Sigmoid colon (tissue), 7 donors: Measurements from ENCODE around the gene COL12A1. TPM values are rescaled to one million over a fixed set of nuclear protein-coding genes. Genes with fewer than 3 reads are reported as not detected.

Experiments
- DNase-seq: peaks from one replicate; pipeline ENCODE4 v3.0.0-alpha.2; 2019
- H3K27ac ChIP-seq, 4 donors: fragments of 200-600 bp; sonication (generic); one replicate each; pipeline ENCODE4 v1.5.1; 2016 to 2019; ENCODE audit warnings: mild to moderate bottlenecking in 1 of 4
- H3K27me3 ChIP-seq, 3 donors: fragments of 200-600 bp; sonication (generic); one replicate each; pipeline ENCODE4 v1.5.1; 2019; ENCODE audit warnings: mild to moderate bottlenecking in 1 of 3
- H3K36me3 ChIP-seq, 4 donors: fragments of 200-600 bp; sonication (generic); one replicate each; pipeline ENCODE4 v1.5.1; 2016 to 2019
- H3K4me1 ChIP-seq, 4 donors: fragments of 200-600 bp; sonication (generic); one replicate each; pipeline ENCODE4 v1.5.1; 2017 to 2019
- H3K4me3 ChIP-seq, 4 donors: fragments of 200-600 bp; sonication (generic); one replicate each; pipeline ENCODE4 v1.5.1; 2017 to 2019; ENCODE audit warnings: mild to moderate bottlenecking in 2 of 4, moderate library complexity in 1 of 4
- H3K9me3 ChIP-seq, 4 donors: fragments of 200-600 bp in 3 of 4; sonication (generic) in 3 of 4; one replicate each; pipeline versions ENCODE4 v1.5.1 to v1.6.1; 2013 to 2019
- EP300 ChIP-seq, 4 donors: sonication (generic); formaldehyde crosslinking; IDR thresholded peaks; one replicate each; pipeline ENCODE4 v1.6.1; 2017; ENCODE audit warnings: antibody characterized with exemption in 4 of 4
- POLR2A ChIP-seq, 2 donors: fragments of 450-650 bp; IDR thresholded peaks; one replicate each; pipeline ENCODE4 v1.6.1; 2016; ENCODE audit warnings: antibody characterized with exemption in 2 of 2, mild to moderate bottlenecking in 2 of 2, moderate library complexity in 2 of 2
- POLR2AphosphoS5 ChIP-seq, 4 donors: sonication (generic); formaldehyde crosslinking; IDR thresholded peaks; one replicate each; pipeline ENCODE4 v1.6.1; 2017; ENCODE audit warnings: antibody characterized with exemption in 4 of 4
- WGBS, 2 donors: extraction: QIAGEN DNeasy Blood & Tissue Kit; methylation state at CpG; one replicate each; pipeline ENCODE4 v1.1.7; 2013; 5-methylcytosine and 5-hydroxymethylcytosine counted together
- intact Hi-C: fragments of 100-400 bp; cut with DNase I; formaldehyde crosslinking; loops from one replicate; pipeline ENCODE4 v1.15.1; 2023
- polyA plus RNA-seq, 3 donors: library from polyadenylated mRNA; stranded (reverse); fragments of 200-250 nt; gene quantifications; one replicate each; pipeline ENCODE4 v1.2.3, GENCODE V29; 2013
- total RNA-seq, 4 donors: library from RNA; depleted of rRNA; stranded (reverse); fragments of >200 nt; gene quantifications; one replicate each; pipeline ENCODE4 v1.1.0, GENCODE V29; 2016
- TF ChIP-seq, protein P1 (sequence below), 4 experiments: fragments of 450-650 bp in 3 of 4; fragments of 200-600 bp in 1 of 4; IDR thresholded peaks; one replicate each; pipeline ENCODE4 v1.5.1; 2016 to 2019; ENCODE audit warnings: antibody characterized with exemption in 4 of 4, mild to moderate bottlenecking in 3 of 4, moderate library complexity in 2 of 4
- donor health status: healthy with polysubstance abuse.
- donor health status: Bipolar disorder and iron deficiency.
- donor health status: healthy.

COL12A1 gene
- total and polyA plus RNA-seq, 7 donors = 2.1 to 328 (median 129) TPM

DNA sequence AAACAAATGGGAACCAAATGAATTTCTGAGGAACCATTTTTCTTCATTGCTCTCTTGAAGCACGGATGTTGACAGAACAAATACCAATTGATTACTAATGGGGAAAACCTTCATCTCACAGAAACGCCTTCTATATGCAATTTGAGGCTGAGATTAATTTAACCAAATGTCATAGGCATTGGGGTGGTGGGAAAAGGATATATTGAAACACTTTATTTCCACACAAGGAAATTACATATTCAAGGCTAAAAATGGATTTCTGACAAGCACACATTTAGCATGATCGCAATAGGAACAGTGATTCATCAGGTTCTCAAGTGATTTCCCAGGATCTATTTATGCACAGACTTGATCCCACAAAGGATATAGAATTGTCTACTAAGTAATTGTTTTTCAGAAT is 88.9 kb downstream of the COL12A1 start:
- 89 to 91% methylated on average over 3 of the region's 3 CpGs for WGBS, 2 donors
- H3K27me3 ChIP-seq = no peaks in the 10 kb centered on the region
- H3K27ac ChIP-seq = peak overlapping the region in 1 of 4 donors; percentile 64
- no peaks in the 10 kb centered on the region for H3K9me3 ChIP-seq
- H3K36me3 ChIP-seq = peaks cover 0 to 56% (median 7%) of the 10 kb centered on the region in 4 donors
- H3K4me1 ChIP-seq = peaks cover 0 to 31% (median 18%) of the 10 kb centered on the region in 4 donors
- no peak overlapping the region for H3K4me3 ChIP-seq
- TF ChIP-seq EP300 (IDR thresholded peaks at IDR 0.05) = no peak
- no peak for TF ChIP-seq POLR2AphosphoS5 (IDR thresholded peaks at IDR 0.05)
- TF ChIP-seq, protein P1, sequence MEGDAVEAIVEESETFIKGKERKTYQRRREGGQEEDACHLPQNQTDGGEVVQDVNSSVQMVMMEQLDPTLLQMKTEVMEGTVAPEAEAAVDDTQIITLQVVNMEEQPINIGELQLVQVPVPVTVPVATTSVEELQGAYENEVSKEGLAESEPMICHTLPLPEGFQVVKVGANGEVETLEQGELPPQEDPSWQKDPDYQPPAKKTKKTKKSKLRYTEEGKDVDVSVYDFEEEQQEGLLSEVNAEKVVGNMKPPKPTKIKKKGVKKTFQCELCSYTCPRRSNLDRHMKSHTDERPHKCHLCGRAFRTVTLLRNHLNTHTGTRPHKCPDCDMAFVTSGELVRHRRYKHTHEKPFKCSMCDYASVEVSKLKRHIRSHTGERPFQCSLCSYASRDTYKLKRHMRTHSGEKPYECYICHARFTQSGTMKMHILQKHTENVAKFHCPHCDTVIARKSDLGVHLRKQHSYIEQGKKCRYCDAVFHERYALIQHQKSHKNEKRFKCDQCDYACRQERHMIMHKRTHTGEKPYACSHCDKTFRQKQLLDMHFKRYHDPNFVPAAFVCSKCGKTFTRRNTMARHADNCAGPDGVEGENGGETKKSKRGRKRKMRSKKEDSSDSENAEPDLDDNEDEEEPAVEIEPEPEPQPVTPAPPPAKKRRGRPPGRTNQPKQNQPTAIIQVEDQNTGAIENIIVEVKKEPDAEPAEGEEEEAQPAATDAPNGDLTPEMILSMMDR (IDR thresholded peaks at IDR 0.05) = no peak
- no peak for TF ChIP-seq POLR2A (IDR thresholded peaks at IDR 0.05)
- intact Hi-C loops = no loop called here
- DNase-seq = no peak

DNA sequence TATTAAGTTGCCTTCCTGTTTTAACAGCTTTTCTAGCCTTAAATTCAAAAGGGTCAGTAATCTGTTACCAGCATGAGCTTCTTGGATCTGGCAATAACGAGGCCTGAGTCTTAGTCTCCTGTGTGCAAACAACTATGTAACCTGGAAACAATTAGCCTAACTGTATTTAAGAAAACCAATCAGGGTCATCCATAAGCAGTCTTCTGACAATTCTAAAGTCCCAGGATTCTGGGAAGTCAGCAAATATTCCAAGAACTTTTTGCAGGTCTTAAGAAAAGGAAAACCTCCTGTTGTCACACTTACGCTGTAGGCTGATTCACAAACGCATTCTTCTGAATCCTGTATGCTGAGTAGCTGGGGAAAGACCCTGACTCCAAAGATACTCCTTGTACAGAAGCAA is 90.4 kb downstream of the COL12A1 start:
- no peaks in the 10 kb centered on the region for H3K27me3 ChIP-seq
- H3K9me3 ChIP-seq = no peaks in the 10 kb centered on the region
- 65 to 74% methylated on average over 3 of the region's 3 CpGs for WGBS, 2 donors
- peak overlapping the region in 1 of 4 donors; percentile 1 for H3K4me3 ChIP-seq
- TF ChIP-seq, protein P1 (IDR thresholded peaks at IDR 0.05) = no peak
- TF ChIP-seq EP300 (IDR thresholded peaks at IDR 0.05) (no peak), POLR2A (IDR thresholded peaks at IDR 0.05) (no peak), POLR2AphosphoS5 (IDR thresholded peaks at IDR 0.05) (no peak)
- intact Hi-C loops = no loop called here
- H3K4me1 ChIP-seq = peaks cover 0 to 31% (median 18%) of the 10 kb centered on the region in 4 donors
- H3K36me3 ChIP-seq = peaks cover 0 to 43% (median 4%) of the 10 kb centered on the region in 4 donors
- no peak for DNase-seq
- peak overlapping the region; percentile 39 to 64 (median 61) for H3K27ac ChIP-seq

DNA sequence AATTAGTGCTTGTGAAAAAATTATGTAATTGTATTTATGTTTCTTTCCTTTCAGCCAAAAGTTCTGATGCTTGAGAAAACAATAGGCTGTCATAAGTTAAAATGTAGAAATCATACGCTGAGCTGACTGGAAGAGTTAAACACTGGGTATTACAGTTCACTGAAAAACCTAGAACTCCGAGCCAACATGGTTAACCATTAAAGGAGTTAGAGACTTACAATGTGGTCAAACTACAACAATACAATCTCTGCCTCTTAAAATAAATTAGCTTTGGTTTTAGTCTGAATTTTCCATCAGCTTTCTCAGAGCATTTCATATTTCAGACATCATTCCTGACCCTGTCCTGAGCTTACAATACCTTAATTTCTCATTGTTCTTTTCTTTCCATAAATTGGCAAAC is 91.0 kb downstream of the COL12A1 start:
- DNase-seq = no peak
- peaks cover 0 to 32% (median 21%) of the 10 kb centered on the region in 4 donors for H3K4me1 ChIP-seq
- H3K4me3 ChIP-seq = no peak overlapping the region
- intact Hi-C loops = no loop called here
- peak overlapping the region; percentile 39 to 64 (median 61) for H3K27ac ChIP-seq
- peaks cover 0 to 36% (median 4%) of the 10 kb centered on the region in 4 donors for H3K36me3 ChIP-seq
- H3K27me3 ChIP-seq = no peaks in the 10 kb centered on the region
- 12 to 51% methylated on average over 2 of the region's 2 CpGs for WGBS, 2 donors
- TF ChIP-seq POLR2AphosphoS5 (IDR thresholded peaks at IDR 0.05) = no peak
- no peak for TF ChIP-seq POLR2A (IDR thresholded peaks at IDR 0.05)
- TF ChIP-seq, protein P1 (IDR thresholded peaks at IDR 0.05) = no peak
- no peak for TF ChIP-seq EP300 (IDR thresholded peaks at IDR 0.05)
- H3K9me3 ChIP-seq = no peaks in the 10 kb centered on the region

DNA sequence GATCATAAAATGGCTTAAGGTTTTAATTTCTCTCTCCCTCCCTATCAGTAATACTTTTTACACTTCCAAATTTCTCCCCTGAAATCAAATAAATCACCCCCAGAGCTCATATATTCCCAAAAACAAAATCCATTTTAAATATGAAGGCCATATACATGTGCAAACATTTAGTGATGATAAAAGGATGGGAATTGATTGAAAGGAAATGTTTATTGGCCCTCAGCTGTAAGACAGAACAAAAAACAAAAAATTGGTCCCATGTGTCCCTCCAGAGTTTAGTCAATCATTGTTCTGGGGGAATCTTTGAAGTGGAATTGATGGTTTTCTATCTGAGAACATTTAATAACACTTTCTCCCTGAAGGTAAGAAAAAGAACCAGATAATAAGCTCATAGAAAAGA is 91.7 kb downstream of the COL12A1 start:
- Histone ChIP-seq H3K9me3 (no peaks in the 10 kb centered on the region), H3K4me1 (peaks cover 0 to 38% (median 22%) of the 10 kb centered on the region in 4 donors), H3K4me3 (no peak overlapping the region), H3K36me3 (peaks cover 0 to 30% (median 1%) of the 10 kb centered on the region in 4 donors), H3K27ac (peak overlapping the region; percentile 39 to 64 (median 61)), H3K27me3 (no peaks in the 10 kb centered on the region)
- TF ChIP-seq POLR2AphosphoS5 (IDR thresholded peaks at IDR 0.05) = no peak
- no peak for TF ChIP-seq EP300 (IDR thresholded peaks at IDR 0.05)
- no peak for TF ChIP-seq POLR2A (IDR thresholded peaks at IDR 0.05)
- TF ChIP-seq, protein P1 (IDR thresholded peaks at IDR 0.05) = no peak
- intact Hi-C loops = no loop called here
- no peak for DNase-seq

DNA sequence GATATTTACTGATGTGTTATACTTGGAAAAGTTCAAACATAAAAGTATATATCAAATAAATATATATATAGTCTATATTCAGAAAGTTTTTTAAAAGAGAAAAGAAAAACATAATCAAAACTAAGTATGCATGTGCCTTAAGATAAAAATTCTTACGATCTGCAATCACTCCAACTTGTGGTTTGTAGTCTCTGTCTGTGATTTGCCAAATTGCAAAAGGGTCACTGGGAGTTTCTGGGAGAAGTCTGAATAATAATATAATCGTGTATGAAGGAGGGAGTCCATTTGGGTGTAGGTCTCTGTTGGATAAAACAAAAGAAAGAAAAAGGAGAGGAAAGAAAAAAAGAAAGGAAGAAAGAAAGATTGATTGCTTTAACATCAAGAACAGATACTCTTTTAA is 92.4 kb downstream of the COL12A1 start:
- DNase-seq = no peak
- TF ChIP-seq, protein P1 (IDR thresholded peaks at IDR 0.05) = no peak
- no peak for TF ChIP-seq EP300 (IDR thresholded peaks at IDR 0.05)
- no peak for TF ChIP-seq POLR2A (IDR thresholded peaks at IDR 0.05)
- TF ChIP-seq POLR2AphosphoS5 (IDR thresholded peaks at IDR 0.05) = no peak
- Histone ChIP-seq H3K36me3 (peaks cover 0 to 22% (median 0%) of the 10 kb centered on the region in 4 donors), H3K4me3 (no peak overlapping the region), H3K4me1 (peaks cover 0 to 41% (median 25%) of the 10 kb centered on the region in 4 donors), H3K9me3 (no peaks in the 10 kb centered on the region), H3K27me3 (no peaks in the 10 kb centered on the region), H3K27ac (peak overlapping the region in 3 of 4 donors; percentile 59 to 64 (median 63))
- WGBS, 2 donors = 61 to 67% methylated on average over 2 of the region's 2 CpGs
- intact Hi-C loops = no loop called here
